Measurements from ENCODE around the gene SLC11A2. TPM values are rescaled to one million over a fixed set of nuclear protein-coding genes. Genes with fewer than 3 reads are reported as not detected.

Gene SLC11A2
- total and polyA plus RNA-seq, 9 of the 15 experiments (the other 6 are each of a cell fraction or from before 2014, with no cell fraction given), result 21.1 to 54.0 (median 32.9) TPM

DNA sequence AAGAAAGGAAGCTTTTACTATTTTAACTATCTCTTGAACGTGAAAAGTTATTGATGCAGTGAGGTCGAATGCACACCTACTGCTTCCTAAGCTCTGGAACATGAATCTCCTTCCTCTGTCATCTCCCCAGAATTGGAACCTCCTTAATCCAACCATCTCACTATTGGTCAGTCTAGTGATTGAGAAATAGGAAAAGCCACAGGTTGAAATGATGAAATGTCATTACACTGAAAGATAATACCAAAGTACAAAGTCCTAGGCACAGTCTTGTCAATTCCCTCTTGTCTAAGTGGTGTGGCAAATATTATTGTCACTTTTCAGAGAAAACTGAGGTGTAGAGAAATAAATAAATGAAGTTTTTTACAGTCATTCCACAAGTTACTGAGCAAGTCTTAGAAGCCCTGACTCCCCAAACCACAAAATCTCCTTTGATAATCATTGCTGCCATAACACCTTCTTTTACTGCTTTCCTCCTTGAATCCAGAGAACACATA lies 93.3 kb downstream of the SLC11A2 start (continued):
- TF ChIP-seq CEBPG (CRISPR knock-in tag; IDR thresholded peaks at IDR 0.05) (0 out of 2 replicates have a peak, but pooled peaks have one; percentile 12), CEBPG (tag; conservative IDR thresholded peaks at IDR 0.05 in 1 of 2, IDR thresholded peaks at IDR 0.05 in 1 of 2) (peak; percentile 73 to 87), JUN (IDR thresholded peaks at IDR 0.05; ENCODE audit: borderline replicate concordance, low read depth, low read length) (no peak), JUN (CRISPR knock-in tag; IDR thresholded peaks at IDR 0.05; ENCODE audit: borderline replicate concordance) (no peak), BHLHE40 (IDR thresholded peaks at IDR 0.05; ENCODE audit: low read length) (no peak), PHF8 (IDR thresholded peaks at IDR 0.05; ENCODE audit: borderline replicate concordance, low read length) (no peak), RFX1 (IDR thresholded peaks at IDR 0.05) (no peak), TEAD2 (tag; IDR thresholded peaks at IDR 0.05) (no peak)
- TF ChIP-seq, protein P1, sequence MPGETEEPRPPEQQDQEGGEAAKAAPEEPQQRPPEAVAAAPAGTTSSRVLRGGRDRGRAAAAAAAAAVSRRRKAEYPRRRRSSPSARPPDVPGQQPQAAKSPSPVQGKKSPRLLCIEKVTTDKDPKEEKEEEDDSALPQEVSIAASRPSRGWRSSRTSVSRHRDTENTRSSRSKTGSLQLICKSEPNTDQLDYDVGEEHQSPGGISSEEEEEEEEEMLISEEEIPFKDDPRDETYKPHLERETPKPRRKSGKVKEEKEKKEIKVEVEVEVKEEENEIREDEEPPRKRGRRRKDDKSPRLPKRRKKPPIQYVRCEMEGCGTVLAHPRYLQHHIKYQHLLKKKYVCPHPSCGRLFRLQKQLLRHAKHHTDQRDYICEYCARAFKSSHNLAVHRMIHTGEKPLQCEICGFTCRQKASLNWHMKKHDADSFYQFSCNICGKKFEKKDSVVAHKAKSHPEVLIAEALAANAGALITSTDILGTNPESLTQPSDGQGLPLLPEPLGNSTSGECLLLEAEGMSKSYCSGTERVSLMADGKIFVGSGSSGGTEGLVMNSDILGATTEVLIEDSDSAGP (CRISPR knock-in tag; IDR thresholded peaks at IDR 0.05), result no peak
- TF ChIP-seq, protein P2, sequence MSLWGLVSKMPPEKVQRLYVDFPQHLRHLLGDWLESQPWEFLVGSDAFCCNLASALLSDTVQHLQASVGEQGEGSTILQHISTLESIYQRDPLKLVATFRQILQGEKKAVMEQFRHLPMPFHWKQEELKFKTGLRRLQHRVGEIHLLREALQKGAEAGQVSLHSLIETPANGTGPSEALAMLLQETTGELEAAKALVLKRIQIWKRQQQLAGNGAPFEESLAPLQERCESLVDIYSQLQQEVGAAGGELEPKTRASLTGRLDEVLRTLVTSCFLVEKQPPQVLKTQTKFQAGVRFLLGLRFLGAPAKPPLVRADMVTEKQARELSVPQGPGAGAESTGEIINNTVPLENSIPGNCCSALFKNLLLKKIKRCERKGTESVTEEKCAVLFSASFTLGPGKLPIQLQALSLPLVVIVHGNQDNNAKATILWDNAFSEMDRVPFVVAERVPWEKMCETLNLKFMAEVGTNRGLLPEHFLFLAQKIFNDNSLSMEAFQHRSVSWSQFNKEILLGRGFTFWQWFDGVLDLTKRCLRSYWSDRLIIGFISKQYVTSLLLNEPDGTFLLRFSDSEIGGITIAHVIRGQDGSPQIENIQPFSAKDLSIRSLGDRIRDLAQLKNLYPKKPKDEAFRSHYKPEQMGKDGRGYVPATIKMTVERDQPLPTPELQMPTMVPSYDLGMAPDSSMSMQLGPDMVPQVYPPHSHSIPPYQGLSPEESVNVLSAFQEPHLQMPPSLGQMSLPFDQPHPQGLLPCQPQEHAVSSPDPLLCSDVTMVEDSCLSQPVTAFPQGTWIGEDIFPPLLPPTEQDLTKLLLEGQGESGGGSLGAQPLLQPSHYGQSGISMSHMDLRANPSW (CRISPR knock-in tag; IDR thresholded peaks at IDR 0.05), result no peak
- TF ChIP-seq, protein P3, sequence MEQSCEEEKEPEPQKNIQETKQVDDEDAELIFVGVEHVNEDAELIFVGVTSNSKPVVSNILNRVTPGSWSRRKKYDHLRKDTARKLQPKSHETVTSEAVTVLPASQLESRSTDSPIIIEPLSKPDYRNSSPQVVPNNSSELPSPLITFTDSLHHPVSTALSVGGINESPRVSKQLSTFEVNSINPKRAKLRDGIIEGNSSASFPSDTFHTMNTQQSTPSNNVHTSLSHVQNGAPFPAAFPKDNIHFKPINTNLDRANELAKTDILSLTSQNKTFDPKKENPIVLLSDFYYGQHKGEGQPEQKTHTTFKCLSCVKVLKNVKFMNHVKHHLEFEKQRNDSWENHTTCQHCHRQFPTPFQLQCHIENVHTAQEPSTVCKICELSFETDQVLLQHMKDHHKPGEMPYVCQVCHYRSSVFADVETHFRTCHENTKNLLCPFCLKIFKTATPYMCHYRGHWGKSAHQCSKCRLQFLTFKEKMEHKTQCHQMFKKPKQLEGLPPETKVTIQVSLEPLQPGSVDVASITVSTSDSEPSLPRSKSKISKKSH (CRISPR knock-in tag; IDR thresholded peaks at IDR 0.05), result no peak
- TF ChIP-seq, protein P4, sequence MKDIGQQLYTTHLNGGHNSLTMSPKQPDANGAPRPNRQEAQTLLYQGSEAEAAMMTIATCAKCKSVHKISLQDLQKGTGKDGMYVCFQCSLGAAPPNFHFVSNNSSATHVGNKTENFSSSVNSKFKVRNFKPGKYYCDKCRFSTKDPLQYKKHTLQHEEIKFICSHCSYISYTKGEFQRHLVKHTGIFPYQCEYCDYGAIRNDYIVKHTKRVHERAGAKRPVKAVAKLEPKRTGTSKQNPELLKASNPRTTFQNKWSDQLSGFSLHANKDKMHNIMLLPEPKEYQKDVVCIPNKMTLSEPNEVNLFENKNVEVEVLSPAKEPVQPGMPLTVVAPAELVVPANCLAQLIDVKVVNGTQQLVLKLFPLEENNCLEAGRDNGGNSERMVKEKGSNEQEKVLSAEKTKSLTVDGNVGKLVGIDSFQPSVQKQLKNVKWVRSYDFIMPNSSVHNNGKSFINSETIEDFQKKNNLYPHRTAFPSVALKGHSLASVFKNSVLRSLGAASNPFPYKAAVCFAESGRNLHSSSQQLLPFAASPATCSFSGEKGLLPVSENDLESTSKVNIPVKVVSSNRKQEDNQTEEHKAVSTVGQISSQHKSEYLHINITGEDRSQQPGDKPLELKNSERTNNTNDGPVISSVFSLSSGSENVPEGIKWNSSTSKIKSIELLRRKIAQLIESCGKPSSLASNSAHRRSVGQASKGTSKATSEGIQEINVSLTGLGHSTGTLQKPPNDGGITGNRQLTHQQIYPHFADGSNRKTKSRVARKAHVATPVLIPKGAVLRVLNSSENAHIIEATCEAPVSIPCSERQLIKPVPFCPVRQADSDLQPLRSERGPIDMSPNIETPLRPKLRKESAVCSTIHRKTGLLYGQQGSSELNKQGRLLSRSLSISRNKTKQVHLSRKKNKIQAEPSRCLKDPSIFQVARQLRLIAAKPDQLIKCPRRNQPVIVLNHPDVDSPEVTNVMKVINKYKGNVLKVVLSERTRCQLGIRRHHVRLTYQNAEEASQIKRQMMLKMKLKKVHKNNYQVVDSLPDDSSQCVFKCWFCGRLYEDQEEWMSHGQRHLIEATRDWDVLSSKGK (CRISPR knock-in tag; IDR thresholded peaks at IDR 0.05), result no peak
- TF ChIP-seq, protein P5, sequence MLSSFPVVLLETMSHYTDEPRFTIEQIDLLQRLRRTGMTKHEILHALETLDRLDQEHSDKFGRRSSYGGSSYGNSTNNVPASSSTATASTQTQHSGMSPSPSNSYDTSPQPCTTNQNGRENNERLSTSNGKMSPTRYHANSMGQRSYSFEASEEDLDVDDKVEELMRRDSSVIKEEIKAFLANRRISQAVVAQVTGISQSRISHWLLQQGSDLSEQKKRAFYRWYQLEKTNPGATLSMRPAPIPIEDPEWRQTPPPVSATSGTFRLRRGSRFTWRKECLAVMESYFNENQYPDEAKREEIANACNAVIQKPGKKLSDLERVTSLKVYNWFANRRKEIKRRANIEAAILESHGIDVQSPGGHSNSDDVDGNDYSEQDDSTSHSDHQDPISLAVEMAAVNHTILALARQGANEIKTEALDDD (IDR thresholded peaks at IDR 0.05), result peak; percentile 14; the same call in 1 of the 2 replicates
